ENCODE measurements around the gene ABCA12.

ABCA12 gene

GRCh38 chr2:214934006-214934405, 204.4 kb downstream of the ABCA12 start:
- H3K9ac ChIP-seq (ENCODE audit: low read depth, low read length) = no peak overlapping the region
- H3K4me3 ChIP-seq (ENCODE audit: low read length) = no peak overlapping the region
- H3K27ac ChIP-seq (ENCODE audit: low read depth, low read length) = no peak overlapping the region
- no peaks in the 10 kb centered on the region for H3K27me3 ChIP-seq (ENCODE audit: insufficient read depth, low read length)
- no peaks in the 10 kb centered on the region for H3K4me1 ChIP-seq (ENCODE audit: insufficient read depth, low read length)
- H3K36me3 ChIP-seq (ENCODE audit: insufficient read depth, low read length) = no peaks in the 10 kb centered on the region
- 98% methylated on average over 2 of the region's 4 CpGs for WGBS
- H3K9me3 ChIP-seq (ENCODE audit: insufficient read depth, low read depth, low read length) = no peaks in the 10 kb centered on the region

DNA sequence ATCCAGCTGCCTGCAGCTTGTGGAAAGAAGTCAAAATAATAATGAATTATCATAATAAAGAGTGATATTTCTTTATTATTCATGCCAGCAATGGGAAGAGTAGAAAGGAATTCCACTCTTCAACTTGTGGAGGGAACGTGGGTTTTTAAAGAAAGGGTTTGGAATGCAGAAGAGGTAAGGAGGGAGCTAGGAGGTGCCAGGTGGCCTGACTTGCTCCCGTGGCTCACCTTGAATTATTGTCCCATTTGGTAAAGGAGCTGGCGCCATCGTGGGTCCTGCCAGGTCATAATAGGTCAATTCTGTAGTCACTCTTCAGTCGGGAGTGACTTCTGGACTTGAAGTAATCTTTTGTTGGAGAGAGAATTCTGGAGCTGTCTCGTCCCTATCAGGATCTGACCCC, 233.8 kb downstream of the ABCA12 start:
- Histone ChIP-seq H3K36me3 (ENCODE audit: insufficient read depth, low read length) (no peaks in the 10 kb centered on the region), H3K27ac (ENCODE audit: low read depth, low read length) (no peak overlapping the region), H3K9me3 (ENCODE audit: insufficient read depth, low read depth, low read length) (no peaks in the 10 kb centered on the region), H3K4me1 (ENCODE audit: insufficient read depth, low read length) (peaks cover 14% of the 10 kb centered on the region), H3K9ac (ENCODE audit: low read depth, low read length) (no peak overlapping the region), H3K27me3 (ENCODE audit: insufficient read depth, low read length) (no peaks in the 10 kb centered on the region), H3K4me3 (ENCODE audit: low read length) (no peak overlapping the region)
- 82% methylated on average over 6 of the region's 6 CpGs for WGBS

DNA sequence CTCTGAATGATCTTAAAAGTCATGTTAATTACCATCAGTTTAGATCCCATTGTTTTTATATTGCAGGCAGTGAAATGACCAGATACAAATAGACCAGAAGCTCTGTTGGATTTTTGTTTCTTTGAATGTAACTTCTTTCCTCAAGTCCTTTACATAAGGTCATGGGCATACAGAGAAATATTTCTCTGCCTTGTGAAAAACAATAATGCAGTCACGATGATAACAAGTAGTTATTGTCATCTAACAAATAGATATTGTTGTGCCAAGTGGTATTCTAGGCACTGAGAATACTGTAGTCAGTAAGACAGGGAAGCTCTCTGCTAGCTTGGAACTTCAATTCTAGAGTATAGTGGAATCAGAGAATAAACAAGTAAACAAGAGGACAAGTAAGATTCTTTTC, 234.2 kb downstream of the ABCA12 start:
- Histone ChIP-seq H3K4me1 (ENCODE audit: insufficient read depth, low read length) (peaks cover 14% of the 10 kb centered on the region), H3K9me3 (ENCODE audit: insufficient read depth, low read depth, low read length) (no peaks in the 10 kb centered on the region), H3K9ac (ENCODE audit: low read depth, low read length) (no peak overlapping the region), H3K27ac (ENCODE audit: low read depth, low read length) (no peak overlapping the region), H3K4me3 (ENCODE audit: low read length) (no peak overlapping the region), H3K27me3 (ENCODE audit: insufficient read depth, low read length) (no peaks in the 10 kb centered on the region), H3K36me3 (ENCODE audit: insufficient read depth, low read length) (no peaks in the 10 kb centered on the region)
- WGBS = 82% methylated on average over 1 of the region's 1 CpG

DNA sequence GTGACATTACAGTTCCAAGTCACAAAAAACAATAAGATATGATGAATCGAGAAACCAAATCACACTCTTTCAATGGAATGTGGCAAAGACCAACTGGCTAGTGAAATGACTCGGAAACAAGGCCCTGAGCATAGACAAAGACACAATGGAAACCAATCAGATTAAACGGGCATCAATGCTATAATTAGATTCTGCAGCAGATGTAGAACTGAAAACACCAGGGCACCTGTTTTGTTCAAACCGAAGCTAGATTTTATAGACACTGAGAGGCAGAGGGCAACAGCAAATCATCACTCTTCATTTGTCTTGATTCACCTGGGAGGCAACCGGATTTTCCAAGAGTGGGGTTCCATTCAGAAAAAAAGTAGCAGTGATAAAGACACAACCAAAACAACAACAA, 236.1 kb downstream of the ABCA12 start:
- H3K4me1 ChIP-seq (ENCODE audit: insufficient read depth, low read length) = peaks cover 14% of the 10 kb centered on the region
- WGBS = 91% methylated on average over 5 of the region's 5 CpGs

GRCh38 chr2:214899751-214900150, 238.7 kb downstream of the ABCA12 start:
- Histone ChIP-seq H3K9ac (ENCODE audit: low read depth, low read length) (no peak overlapping the region), H3K27ac (ENCODE audit: low read depth, low read length) (no peak overlapping the region), H3K4me1 (ENCODE audit: insufficient read depth, low read length) (peaks cover 14% of the 10 kb centered on the region), H3K27me3 (ENCODE audit: insufficient read depth, low read length) (no peaks in the 10 kb centered on the region), H3K4me3 (ENCODE audit: low read length) (no peak overlapping the region), H3K36me3 (ENCODE audit: insufficient read depth, low read length) (no peaks in the 10 kb centered on the region), H3K9me3 (ENCODE audit: insufficient read depth, low read depth, low read length) (no peaks in the 10 kb centered on the region)
- WGBS = 95% methylated on average over 4 of the region's 4 CpGs

More for the DNA sequence above, 236.1 kb downstream of the ABCA12 start:
- no peaks in the 10 kb centered on the region for H3K36me3 ChIP-seq (ENCODE audit: insufficient read depth, low read length)
- no peak overlapping the region for H3K27ac ChIP-seq (ENCODE audit: low read depth, low read length)
- no peak overlapping the region for H3K4me3 ChIP-seq (ENCODE audit: low read length)
- no peak overlapping the region for H3K9ac ChIP-seq (ENCODE audit: low read depth, low read length)
- H3K9me3 ChIP-seq (ENCODE audit: insufficient read depth, low read depth, low read length) = no peaks in the 10 kb centered on the region
- no peaks in the 10 kb centered on the region for H3K27me3 ChIP-seq (ENCODE audit: insufficient read depth, low read length)

- 86% methylated on average over 1 of the region's 1 CpG for WGBS
- no peak overlapping the region for H3K4me3 ChIP-seq (ENCODE audit: low read length)
- no peak overlapping the region for H3K27ac ChIP-seq (ENCODE audit: low read depth, low read length)
- no peak overlapping the region for H3K9ac ChIP-seq (ENCODE audit: low read depth, low read length)
- H3K27me3 ChIP-seq (ENCODE audit: insufficient read depth, low read length) = no peaks in the 10 kb centered on the region
- no peaks in the 10 kb centered on the region for H3K9me3 ChIP-seq (ENCODE audit: insufficient read depth, low read depth, low read length)
- no peaks in the 10 kb centered on the region for H3K36me3 ChIP-seq (ENCODE audit: insufficient read depth, low read length)
- no peaks in the 10 kb centered on the region for H3K4me1 ChIP-seq (ENCODE audit: insufficient read depth, low read length)
Observed at GRCh38 chr2:214896274-214896673, 242.2 kb downstream of the ABCA12 start.

- WGBS = 98% methylated on average over 3 of the region's 3 CpGs
- H3K27ac ChIP-seq (ENCODE audit: low read depth, low read length) = no peak overlapping the region
- H3K4me3 ChIP-seq (ENCODE audit: low read length) = no peak overlapping the region
- H3K9me3 ChIP-seq (ENCODE audit: insufficient read depth, low read depth, low read length) = no peaks in the 10 kb centered on the region
- H3K36me3 ChIP-seq (ENCODE audit: insufficient read depth, low read length) = no peaks in the 10 kb centered on the region
- no peaks in the 10 kb centered on the region for H3K4me1 ChIP-seq (ENCODE audit: insufficient read depth, low read length)
- H3K9ac ChIP-seq (ENCODE audit: low read depth, low read length) = no peak overlapping the region
- no peaks in the 10 kb centered on the region for H3K27me3 ChIP-seq (ENCODE audit: insufficient read depth, low read length)
Observed at GRCh38 chr2:214895469-214895868, 243.0 kb downstream of the ABCA12 start.

GRCh38 chr2:214889301-214889700, 249.1 kb downstream of the ABCA12 start:
- no peaks in the 10 kb centered on the region for H3K36me3 ChIP-seq (ENCODE audit: insufficient read depth, low read length)
- H3K9me3 ChIP-seq (ENCODE audit: insufficient read depth, low read depth, low read length) = no peaks in the 10 kb centered on the region
- 86% methylated on average over 1 of the region's 2 CpGs for WGBS
- H3K4me1 ChIP-seq (ENCODE audit: insufficient read depth, low read length) = no peaks in the 10 kb centered on the region
- H3K27ac ChIP-seq (ENCODE audit: low read depth, low read length) = no peak overlapping the region
- no peak overlapping the region for H3K9ac ChIP-seq (ENCODE audit: low read depth, low read length)
- H3K4me3 ChIP-seq (ENCODE audit: low read length) = no peak overlapping the region
- no peaks in the 10 kb centered on the region for H3K27me3 ChIP-seq (ENCODE audit: insufficient read depth, low read length)

GRCh38 chr2:214881647-214882202, 256.7 kb downstream of the ABCA12 start:
- Histone ChIP-seq H3K36me3 (ENCODE audit: insufficient read depth, low read length) (no peaks in the 10 kb centered on the region), H3K27me3 (ENCODE audit: insufficient read depth, low read length) (no peaks in the 10 kb centered on the region), H3K4me3 (ENCODE audit: low read length) (no peak overlapping the region), H3K9me3 (ENCODE audit: insufficient read depth, low read depth, low read length) (no peaks in the 10 kb centered on the region), H3K4me1 (ENCODE audit: insufficient read depth, low read length) (no peaks in the 10 kb centered on the region), H3K9ac (ENCODE audit: low read depth, low read length) (no peak overlapping the region), H3K27ac (ENCODE audit: low read depth, low read length) (no peak overlapping the region)
- WGBS = 97% methylated on average over 6 of the region's 6 CpGs
